ENCODE data around the gene RALGAPA2. TPM values are rescaled to one million over a fixed set of nuclear protein-coding genes. Genes with fewer than 3 reads are reported as not detected.

The RALGAPA2 gene
- total RNA-seq, 2 donors from 2014 or later = 36.5 to 53.2 TPM

DNA sequence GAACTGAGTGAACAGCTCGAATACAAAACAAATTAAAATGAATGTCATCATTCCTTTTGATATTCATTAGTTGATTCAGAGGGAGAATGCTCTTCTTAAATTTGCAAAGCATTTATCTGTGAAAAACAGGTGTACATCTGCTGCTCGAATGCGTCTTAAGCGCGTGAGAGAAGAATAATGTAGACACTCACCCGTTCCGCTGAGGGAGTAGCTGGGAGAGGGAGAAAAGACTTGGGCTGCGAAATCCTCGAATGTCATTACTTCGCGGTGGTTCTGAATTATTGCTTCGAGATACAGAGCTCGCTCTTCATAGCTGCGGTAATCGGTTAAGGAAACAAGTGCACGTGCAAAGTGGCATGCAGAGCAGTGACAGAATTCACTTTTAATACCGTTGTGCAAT lies 300.6 kb downstream of the RALGAPA2 start:
- no peaks in the 10 kb centered on the region for H3K9me3 ChIP-seq
- H3K4me1 ChIP-seq (replicated peaks) = no peaks in the 10 kb centered on the region
- TF ChIP-seq POLR2AphosphoS5 (IDR thresholded peaks at IDR 0.05) (no peak), POLR2A (IDR thresholded peaks at IDR 0.05) (no peak)
- TF ChIP-seq, protein P1, sequence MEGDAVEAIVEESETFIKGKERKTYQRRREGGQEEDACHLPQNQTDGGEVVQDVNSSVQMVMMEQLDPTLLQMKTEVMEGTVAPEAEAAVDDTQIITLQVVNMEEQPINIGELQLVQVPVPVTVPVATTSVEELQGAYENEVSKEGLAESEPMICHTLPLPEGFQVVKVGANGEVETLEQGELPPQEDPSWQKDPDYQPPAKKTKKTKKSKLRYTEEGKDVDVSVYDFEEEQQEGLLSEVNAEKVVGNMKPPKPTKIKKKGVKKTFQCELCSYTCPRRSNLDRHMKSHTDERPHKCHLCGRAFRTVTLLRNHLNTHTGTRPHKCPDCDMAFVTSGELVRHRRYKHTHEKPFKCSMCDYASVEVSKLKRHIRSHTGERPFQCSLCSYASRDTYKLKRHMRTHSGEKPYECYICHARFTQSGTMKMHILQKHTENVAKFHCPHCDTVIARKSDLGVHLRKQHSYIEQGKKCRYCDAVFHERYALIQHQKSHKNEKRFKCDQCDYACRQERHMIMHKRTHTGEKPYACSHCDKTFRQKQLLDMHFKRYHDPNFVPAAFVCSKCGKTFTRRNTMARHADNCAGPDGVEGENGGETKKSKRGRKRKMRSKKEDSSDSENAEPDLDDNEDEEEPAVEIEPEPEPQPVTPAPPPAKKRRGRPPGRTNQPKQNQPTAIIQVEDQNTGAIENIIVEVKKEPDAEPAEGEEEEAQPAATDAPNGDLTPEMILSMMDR (IDR thresholded peaks at IDR 0.05) = no peak
- intact Hi-C loops (cut with DNase I) = no loop called here
- no peak overlapping the region for H3K27ac ChIP-seq
- H3K4me3 ChIP-seq = no peak overlapping the region
- 94% methylated on average over 17 of the region's 17 CpGs for WGBS
- no peak for DNase-seq (ENCODE audit: low spot score)
- no peaks in the 10 kb centered on the region for H3K27me3 ChIP-seq (replicated peaks; ENCODE audit: insufficient read depth)
- no peaks in the 10 kb centered on the region for H3K36me3 ChIP-seq

DNA sequence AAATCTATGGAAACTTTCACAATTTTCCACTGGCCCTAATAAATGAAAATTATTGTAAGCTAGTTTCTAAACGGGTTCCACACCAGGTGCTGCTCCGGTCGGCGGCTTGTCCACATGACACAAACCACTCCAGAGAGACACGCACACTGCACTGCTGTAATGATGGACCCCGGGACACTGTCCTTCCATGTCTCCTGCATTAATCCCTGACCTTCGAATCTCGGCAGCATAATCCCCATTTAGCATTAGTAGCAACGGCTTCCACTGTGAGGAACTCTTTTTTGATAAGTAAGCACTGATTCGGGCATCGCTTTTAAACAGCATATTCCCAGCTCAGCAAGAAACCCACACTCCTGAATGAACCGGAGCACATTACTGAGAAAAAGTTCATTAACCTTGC lies 301.0 kb downstream of the RALGAPA2 start:
- TF ChIP-seq POLR2A (IDR thresholded peaks at IDR 0.05) (no peak), POLR2AphosphoS5 (IDR thresholded peaks at IDR 0.05) (no peak)
- TF ChIP-seq, protein P1 (IDR thresholded peaks at IDR 0.05) = no peak
- DNase-seq (ENCODE audit: low spot score) = no peak
- H3K4me3 ChIP-seq = no peak overlapping the region
- 88% methylated on average over 12 of the region's 12 CpGs for WGBS
- no peak overlapping the region for H3K27ac ChIP-seq
- no peaks in the 10 kb centered on the region for H3K36me3 ChIP-seq
- no peaks in the 10 kb centered on the region for H3K27me3 ChIP-seq (replicated peaks; ENCODE audit: insufficient read depth)
- intact Hi-C loops (cut with DNase I) = no loop called here
- H3K9me3 ChIP-seq = no peaks in the 10 kb centered on the region
- no peaks in the 10 kb centered on the region for H3K4me1 ChIP-seq (replicated peaks)

DNA sequence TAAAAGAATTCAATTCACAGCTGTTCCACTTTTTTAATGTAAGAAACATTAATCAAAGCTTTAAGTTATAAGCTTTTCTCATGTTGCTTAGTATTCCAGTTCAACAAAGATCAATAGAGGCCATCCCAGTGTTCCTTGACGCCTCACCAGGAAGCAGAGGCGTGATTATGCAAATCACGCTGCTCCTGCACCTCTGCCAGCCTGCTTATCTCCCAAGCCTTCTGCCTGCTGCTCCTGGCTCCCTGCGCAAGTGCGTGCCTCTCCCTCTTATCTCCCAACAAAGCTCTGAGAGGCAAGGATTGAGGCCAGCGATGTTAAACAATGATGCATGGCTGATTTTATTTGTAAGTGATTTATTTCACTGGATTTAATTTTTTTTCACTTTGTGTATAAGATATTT lies 301.8 kb downstream of the RALGAPA2 start:
- no peak overlapping the region for H3K27ac ChIP-seq
- intact Hi-C loops (cut with DNase I) = no loop called here
- 61% methylated on average over 6 of the region's 6 CpGs for WGBS
- no peaks in the 10 kb centered on the region for H3K4me1 ChIP-seq (replicated peaks)
- TF ChIP-seq POLR2AphosphoS5 (IDR thresholded peaks at IDR 0.05) (no peak), POLR2A (IDR thresholded peaks at IDR 0.05) (no peak)
- TF ChIP-seq, protein P1 (IDR thresholded peaks at IDR 0.05) = no peak
- H3K4me3 ChIP-seq = no peak overlapping the region
- no peaks in the 10 kb centered on the region for H3K9me3 ChIP-seq
- no peaks in the 10 kb centered on the region for H3K36me3 ChIP-seq
- no peaks in the 10 kb centered on the region for H3K27me3 ChIP-seq (replicated peaks; ENCODE audit: insufficient read depth)
- no peak for DNase-seq (ENCODE audit: low spot score)

DNA sequence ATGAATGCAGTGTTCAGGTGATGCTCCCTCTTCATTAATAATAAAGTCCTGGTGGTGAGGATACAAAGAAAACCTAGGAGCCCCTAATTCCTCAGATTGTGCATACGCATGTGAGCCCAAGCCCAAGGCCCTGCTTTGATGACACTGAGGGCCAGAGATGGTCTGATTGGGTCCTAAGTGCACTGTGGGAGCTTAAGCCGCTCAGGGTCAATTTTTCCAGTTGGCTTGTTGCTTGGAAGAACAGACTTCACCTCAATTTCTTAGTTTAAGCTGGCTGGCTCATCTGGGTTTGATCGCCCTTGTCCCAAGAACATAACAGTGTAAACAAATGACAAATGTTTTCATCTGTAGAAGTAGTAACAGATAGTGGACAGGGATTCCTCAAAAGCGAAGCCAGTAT lies 303.1 kb downstream of the RALGAPA2 start:
- no peaks in the 10 kb centered on the region for H3K4me1 ChIP-seq (replicated peaks)
- H3K9me3 ChIP-seq = no peaks in the 10 kb centered on the region
- H3K36me3 ChIP-seq = no peaks in the 10 kb centered on the region
- no peak for DNase-seq (ENCODE audit: low spot score)
- 98% methylated on average over 4 of the region's 4 CpGs for WGBS
- intact Hi-C loops (cut with DNase I) = no loop called here
- no peak overlapping the region for H3K27ac ChIP-seq
- no peaks in the 10 kb centered on the region for H3K27me3 ChIP-seq (replicated peaks; ENCODE audit: insufficient read depth)
- TF ChIP-seq POLR2AphosphoS5 (IDR thresholded peaks at IDR 0.05) (no peak), POLR2A (IDR thresholded peaks at IDR 0.05) (no peak)
- TF ChIP-seq, protein P1 (IDR thresholded peaks at IDR 0.05) = no peak
- H3K4me3 ChIP-seq = no peak overlapping the region

DNA sequence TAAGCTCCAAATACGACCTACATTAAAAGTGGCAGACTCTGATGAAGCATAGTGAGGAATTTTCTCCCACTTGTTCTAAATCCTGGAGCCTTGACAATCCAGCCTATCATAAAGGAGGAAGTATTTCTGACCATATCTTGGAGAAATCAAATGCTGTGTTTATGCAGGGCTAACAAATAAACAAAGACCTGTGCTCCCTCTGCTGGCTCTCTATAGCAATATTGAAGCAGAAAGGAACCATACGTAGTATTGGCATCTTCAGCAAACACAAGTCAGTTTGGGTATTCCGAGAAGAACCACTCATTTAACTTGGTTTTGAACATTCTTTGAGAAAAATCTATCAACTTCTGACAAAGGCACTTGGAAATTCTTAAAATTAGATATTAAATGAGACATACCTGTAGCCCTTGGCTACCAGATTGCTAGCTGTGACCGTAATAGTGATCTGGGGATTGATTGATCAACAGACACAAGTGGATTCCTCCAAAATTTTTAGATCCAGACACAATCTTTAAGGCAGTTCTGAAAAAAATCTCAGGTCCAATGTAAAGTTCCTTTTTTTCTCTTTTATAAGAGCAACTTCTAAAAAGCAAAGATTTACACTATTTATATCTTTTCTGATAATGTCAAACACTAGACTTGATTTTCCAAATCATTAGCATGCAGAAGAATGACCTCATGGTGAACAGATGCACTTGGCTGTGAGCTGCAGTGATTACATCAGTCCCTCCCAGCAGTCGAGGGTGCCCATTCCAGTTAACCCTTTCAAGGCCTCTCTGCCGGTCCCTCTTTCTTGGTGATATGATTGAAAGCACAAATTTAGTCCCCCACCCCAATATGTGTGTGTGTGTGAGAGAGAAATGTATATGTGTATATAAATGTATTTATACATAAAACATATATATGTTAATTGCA lies 304.3 kb downstream of the RALGAPA2 start:
- H3K27ac ChIP-seq = no peak overlapping the region
- no peak for DNase-seq (ENCODE audit: low spot score)
- no peaks in the 10 kb centered on the region for H3K27me3 ChIP-seq (replicated peaks; ENCODE audit: insufficient read depth)
- H3K4me1 ChIP-seq (replicated peaks) = no peaks in the 10 kb centered on the region
- H3K4me3 ChIP-seq = no peak overlapping the region
- H3K9me3 ChIP-seq = no peaks in the 10 kb centered on the region
- TF ChIP-seq, protein P1 (IDR thresholded peaks at IDR 0.05) = peak in 1 of 4 experiments; percentile 25
- no peak for TF ChIP-seq POLR2AphosphoS5 (IDR thresholded peaks at IDR 0.05)
- WGBS = 68% methylated on average over 6 of the region's 6 CpGs
- no peaks in the 10 kb centered on the region for H3K36me3 ChIP-seq
- intact Hi-C loops (cut with DNase I) = no loop called here
